Parathyroid adenoma (tissue), 2 donors: ENCODE results near the gene GNA14.

Source experiments
- H2AFZ ChIP-seq: fragments of 300-600 bp; sonication (generic); one replicate; pipeline ENCODE4 v1.7.0; 2017; ENCODE audit warnings: antibody characterized with exemption, mild to moderate bottlenecking
- H3K27ac ChIP-seq: fragments of 300-600 bp; sonication (generic); one replicate; pipeline ENCODE4 v1.7.0; 2017
- H3K27me3 ChIP-seq: fragments of 300-600 bp; sonication (generic); one replicate; pipeline ENCODE4 v1.7.0; 2017; ENCODE audit warnings: low read length; ENCODE audit not compliant: control insufficient read depth, insufficient read depth
- H3K36me3 ChIP-seq: fragments of 300-600 bp; sonication (generic); one replicate; pipeline ENCODE4 v1.7.0; 2017; ENCODE audit warnings: low read length; ENCODE audit not compliant: control insufficient read depth, insufficient read depth
- H3K4me1 ChIP-seq: fragments of 300-600 bp; sonication (generic); one replicate; pipeline ENCODE4 v1.7.0; 2017; ENCODE audit warnings: control low read depth
- H3K4me2 ChIP-seq: fragments of 300-600 bp; sonication (generic); one replicate; pipeline ENCODE4 v1.7.0; 2017; ENCODE audit warnings: low read length
- H3K4me3 ChIP-seq: fragments of 300-600 bp; sonication (generic); one replicate; pipeline ENCODE4 v1.7.0; 2017; ENCODE audit warnings: low read depth, low read length
- H3K79me2 ChIP-seq: fragments of 300-600 bp; sonication (generic); one replicate; pipeline ENCODE4 v1.7.0; 2017; ENCODE audit warnings: control low read depth
- H3K9ac ChIP-seq: fragments of 300-600 bp; sonication (generic); one replicate; pipeline ENCODE4 v1.7.0; 2017; ENCODE audit warnings: mild to moderate bottlenecking
- H3K9me3 ChIP-seq: fragments of 300-600 bp; sonication (generic); one replicate; pipeline ENCODE4 v1.7.0; 2017; ENCODE audit warnings: low read length; ENCODE audit not compliant: control insufficient read depth
- CTCF ChIP-seq: fragments of 300-600 bp; sonication (generic); IDR thresholded peaks from one replicate; pipeline ENCODE4 v1.7.0; 2017; ENCODE audit warnings: antibody characterized with exemption, mild to moderate bottlenecking
- donor health status: primary hyperparathyroidism.

GNA14 gene

GRCh38 chr9:77589046-77589795, 58.9 kb downstream of the GNA14 start:
- Histone ChIP-seq H3K27ac (no peak overlapping the region), H3K4me3 (no peak overlapping the region), H3K4me2 (no peak overlapping the region), H2AFZ (no peak overlapping the region), H3K36me3 (no peaks in the 10 kb centered on the region), H3K4me1 (no peaks in the 10 kb centered on the region), H3K9me3 (no peaks in the 10 kb centered on the region), H3K27me3 (no peaks in the 10 kb centered on the region), H3K79me2 (no peaks in the 10 kb centered on the region), H3K9ac (no peak overlapping the region)
- no peak for TF ChIP-seq CTCF

GRCh38 chr9:77588271-77588937, 59.7 kb downstream of the GNA14 start:
- Histone ChIP-seq H3K9ac (no peak overlapping the region), H3K4me2 (no peak overlapping the region), H3K36me3 (no peaks in the 10 kb centered on the region), H3K27me3 (no peaks in the 10 kb centered on the region), H3K4me1 (no peaks in the 10 kb centered on the region), H3K79me2 (no peaks in the 10 kb centered on the region), H3K27ac (no peak overlapping the region), H3K9me3 (no peaks in the 10 kb centered on the region), H3K4me3 (no peak overlapping the region), H2AFZ (no peak overlapping the region)
- no peak for TF ChIP-seq CTCF

GRCh38 chr9:77587851-77588250, 60.3 kb downstream of the GNA14 start:
- no peak overlapping the region for H2AFZ ChIP-seq
- H3K9me3 ChIP-seq = no peaks in the 10 kb centered on the region
- H3K27ac ChIP-seq = no peak overlapping the region
- H3K4me2 ChIP-seq = no peak overlapping the region
- no peaks in the 10 kb centered on the region for H3K36me3 ChIP-seq
- no peaks in the 10 kb centered on the region for H3K4me1 ChIP-seq
- H3K27me3 ChIP-seq = no peaks in the 10 kb centered on the region
- TF ChIP-seq CTCF = no peak
- no peaks in the 10 kb centered on the region for H3K79me2 ChIP-seq
- no peak overlapping the region for H3K4me3 ChIP-seq
- no peak overlapping the region for H3K9ac ChIP-seq

- Histone ChIP-seq H3K9ac (no peak overlapping the region), H3K36me3 (no peaks in the 10 kb centered on the region), H3K4me1 (no peaks in the 10 kb centered on the region), H3K27ac (no peak overlapping the region), H3K27me3 (no peaks in the 10 kb centered on the region), H2AFZ (no peak overlapping the region), H3K79me2 (no peaks in the 10 kb centered on the region), H3K9me3 (no peaks in the 10 kb centered on the region), H3K4me2 (no peak overlapping the region), H3K4me3 (no peak overlapping the region)
- no peak for TF ChIP-seq CTCF
Observed at GRCh38 chr9:77587042-77587441, 61.1 kb downstream of the GNA14 start.

- Histone ChIP-seq H3K4me1 (no peaks in the 10 kb centered on the region), H3K4me3 (no peak overlapping the region), H3K36me3 (no peaks in the 10 kb centered on the region), H3K27me3 (no peaks in the 10 kb centered on the region), H3K9me3 (no peaks in the 10 kb centered on the region), H3K27ac (no peak overlapping the region), H3K4me2 (no peak overlapping the region), H2AFZ (no peak overlapping the region), H3K9ac (no peak overlapping the region), H3K79me2 (no peaks in the 10 kb centered on the region)
- no peak for TF ChIP-seq CTCF
Observed at GRCh38 chr9:77586591-77586990, 61.5 kb downstream of the GNA14 start.
